Measurements from ENCODE around the gene ZNF664.

ZNF664 gene

DNA sequence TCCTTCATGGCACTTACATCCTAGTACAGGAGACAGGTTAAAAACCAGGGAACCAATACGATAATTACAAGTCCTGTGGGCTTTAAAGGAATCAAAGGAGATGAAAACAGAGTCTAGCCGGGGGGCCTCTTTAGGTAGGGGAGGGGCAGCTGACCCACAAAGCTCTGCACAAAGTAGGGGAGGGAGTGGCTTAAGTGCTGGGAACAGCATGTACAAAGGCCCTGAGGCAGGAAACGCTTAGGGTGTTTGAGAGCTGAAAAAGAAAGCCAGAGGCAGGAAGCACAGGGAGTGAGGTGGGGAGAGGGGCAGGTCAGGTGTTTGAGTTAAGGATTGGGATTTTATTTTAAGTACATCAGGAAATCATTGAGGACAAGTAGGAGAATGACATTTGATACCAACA is 37.7 kb downstream of the ZNF664 start:
- no peak for DNase-seq (ENCODE audit: low read depth)

DNA sequence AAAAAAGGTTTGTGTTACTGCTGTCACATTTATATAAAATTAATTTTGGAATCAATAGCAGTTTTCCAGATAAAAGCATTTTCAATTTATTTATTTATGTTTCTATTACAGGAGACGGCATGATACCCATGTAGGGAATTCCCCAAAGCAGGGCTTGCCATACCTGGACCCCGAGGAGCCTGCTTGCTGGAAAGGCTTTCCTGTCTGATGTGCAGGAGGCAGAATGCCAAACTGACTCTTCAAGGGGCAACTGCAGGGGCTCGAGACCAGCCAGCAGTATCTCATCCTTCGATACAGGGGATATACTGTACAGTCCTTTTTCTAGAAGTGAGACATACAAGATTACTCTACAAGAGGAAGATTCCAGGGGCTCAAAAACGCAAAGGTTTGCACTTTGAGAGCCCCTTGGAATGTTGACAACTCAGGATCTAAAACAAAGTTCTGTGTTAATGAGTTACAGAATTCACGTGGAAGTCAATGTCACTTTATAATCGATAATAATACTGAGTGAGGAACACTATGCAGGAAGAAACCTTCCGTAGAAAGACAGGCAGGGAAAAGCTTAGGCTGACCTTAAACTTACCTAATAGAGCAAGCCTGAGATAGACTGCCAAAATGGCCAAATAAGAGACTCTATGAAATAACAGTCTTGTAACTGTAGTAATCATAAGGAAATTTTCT is 38.6 kb downstream of the ZNF664 start:
- no peak for DNase-seq (ENCODE audit: low read depth)

GRCh38 chr12:124013073-124013472 is 40.1 kb downstream of the ZNF664 start:
- no peak for DNase-seq (ENCODE audit: low read depth)

DNA sequence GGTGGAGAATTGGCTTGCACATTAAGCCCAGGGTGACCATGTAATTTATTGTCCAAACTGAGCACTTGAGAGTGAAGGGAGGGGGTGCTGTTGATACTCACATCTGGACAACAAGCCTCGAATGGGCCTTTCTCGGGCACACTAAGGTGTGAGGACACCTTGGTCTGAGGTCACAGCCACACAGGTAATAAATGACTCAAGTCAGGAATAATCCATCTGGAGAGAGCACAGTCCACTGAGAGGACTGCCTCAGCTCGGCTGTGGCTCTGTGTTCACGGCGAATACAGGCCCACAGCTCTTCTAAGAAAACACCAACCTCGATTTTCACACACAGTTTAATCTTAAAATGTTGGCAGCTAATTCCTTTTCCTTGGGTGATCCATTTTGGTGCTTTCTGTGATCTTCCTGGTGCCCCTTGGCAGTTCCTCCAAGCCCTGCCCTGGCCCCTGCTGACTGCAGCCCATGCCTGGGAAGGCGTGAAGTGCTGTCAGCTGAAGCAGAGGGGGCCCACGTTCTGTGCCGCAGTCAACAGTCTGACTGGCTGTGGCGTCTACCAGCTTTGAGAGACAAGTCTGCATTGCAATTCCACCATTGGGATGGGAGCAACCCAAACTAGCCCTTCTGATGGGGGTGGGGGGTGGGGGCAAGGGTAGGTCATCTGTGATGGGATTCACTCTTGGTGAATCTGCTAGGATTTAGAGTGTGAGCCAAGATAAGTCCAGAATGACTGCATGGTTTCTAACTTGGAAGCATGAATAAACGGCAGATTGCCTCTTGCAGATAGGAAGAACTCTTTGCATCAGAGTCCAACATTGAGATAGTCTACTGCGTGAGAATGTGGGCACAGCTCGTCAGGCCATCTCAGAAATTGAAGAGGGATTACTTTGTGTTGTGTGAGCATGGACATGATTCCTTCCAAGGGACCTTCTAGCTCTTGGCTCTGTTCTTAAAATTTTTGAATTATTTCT is 42.8 kb downstream of the ZNF664 start:
- DNase-seq (ENCODE audit: low read depth), result no peak

- DNase-seq (ENCODE audit: low read depth), result no peak
Observed at GRCh38 chr12:124017064-124017463, 44.0 kb downstream of the ZNF664 start.

DNA sequence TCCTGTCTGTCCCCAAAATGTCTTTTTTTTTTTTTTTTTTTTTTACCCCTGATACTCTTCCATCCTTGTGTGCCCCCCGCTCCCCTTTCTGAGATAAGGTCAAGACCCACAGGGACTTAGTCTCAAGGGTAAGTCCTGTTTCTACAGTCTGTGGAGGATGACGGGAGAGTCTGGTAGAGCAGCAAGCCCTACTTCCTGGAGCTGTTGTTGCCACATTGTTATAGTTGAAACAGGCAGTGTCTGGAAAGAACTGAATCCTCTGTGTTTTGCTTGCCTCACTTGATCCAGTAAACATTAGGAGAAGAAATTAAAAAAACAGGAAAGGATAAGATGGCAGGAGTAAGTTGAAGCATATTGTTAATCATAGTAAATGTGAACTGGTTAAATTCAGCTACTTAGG is 45.5 kb downstream of the ZNF664 start:
- no peak for DNase-seq (ENCODE audit: low read depth)

- no peak for DNase-seq (ENCODE audit: low read depth)
Observed at GRCh38 chr12:124019115-124019514, 46.1 kb downstream of the ZNF664 start.

DNA sequence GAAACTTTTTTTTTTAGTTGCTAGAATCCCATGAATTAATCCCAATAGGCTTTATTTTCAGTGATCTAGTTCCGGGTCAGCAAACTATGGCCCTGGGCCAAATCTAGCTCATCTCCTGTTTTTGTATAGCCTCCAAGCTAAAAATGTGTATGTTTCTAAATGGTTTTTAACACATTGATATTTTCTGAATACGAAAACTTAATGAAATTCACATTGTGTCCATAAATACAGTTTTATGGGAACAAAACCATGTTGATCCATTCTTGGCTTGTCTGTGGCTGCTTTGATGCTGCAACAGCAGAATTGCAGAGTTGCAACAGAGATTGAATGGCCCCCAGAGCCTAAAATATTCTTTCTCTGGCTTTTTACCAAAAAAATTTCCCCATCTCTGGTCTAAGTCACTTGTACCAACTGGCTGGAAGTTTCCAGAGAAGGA is 47.5 kb downstream of the ZNF664 start:
- no peak for DNase-seq (ENCODE audit: low read depth)

DNA sequence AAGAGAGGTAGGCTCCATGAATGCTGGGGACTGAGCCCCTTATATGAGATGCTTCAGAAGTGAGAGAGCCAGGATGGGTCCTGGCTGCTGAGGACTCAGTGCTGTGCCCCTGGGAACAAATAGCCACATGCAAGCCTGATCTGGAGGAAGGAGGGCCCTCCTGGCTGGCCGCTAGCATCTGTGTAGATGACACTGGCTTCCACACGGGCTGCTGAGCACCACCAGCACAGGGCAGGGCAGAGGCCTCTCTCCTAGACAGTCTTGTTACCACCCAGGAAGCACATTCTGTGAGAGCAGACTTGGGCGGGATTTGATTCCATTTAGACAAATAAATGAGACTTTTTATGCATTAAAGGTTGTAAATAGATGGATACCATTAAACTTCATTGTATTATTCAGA is 48.0 kb downstream of the ZNF664 start:
- DNase-seq (ENCODE audit: low read depth), result no peak

DNA sequence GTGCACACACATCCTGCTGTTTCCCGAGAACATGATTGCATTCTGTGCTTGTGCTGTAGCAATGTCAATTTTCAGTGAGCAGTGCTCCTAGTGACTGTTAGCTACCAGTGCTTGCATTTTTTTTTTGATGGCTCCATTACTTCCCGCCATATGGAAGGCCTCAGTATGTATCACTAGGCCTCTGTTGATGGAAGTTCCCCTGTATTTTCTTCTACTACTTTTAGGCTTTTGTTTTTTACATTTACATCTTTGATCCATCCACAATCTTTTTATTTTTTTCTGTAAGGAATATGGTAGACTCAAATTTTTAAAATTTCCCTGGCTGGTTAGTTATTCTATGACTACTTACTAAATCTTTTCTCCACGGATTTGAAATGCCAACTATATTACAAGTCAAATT is 49.1 kb downstream of the ZNF664 start:
- DNase-seq (ENCODE audit: low read depth), result no peak

- no peak for DNase-seq (ENCODE audit: low read depth)
Observed at GRCh38 chr12:124024263-124024678, 51.3 kb downstream of the ZNF664 start.

GRCh38 chr12:124024776-124025175 is 51.8 kb downstream of the ZNF664 start:
- no peak for DNase-seq (ENCODE audit: low read depth)

DNA sequence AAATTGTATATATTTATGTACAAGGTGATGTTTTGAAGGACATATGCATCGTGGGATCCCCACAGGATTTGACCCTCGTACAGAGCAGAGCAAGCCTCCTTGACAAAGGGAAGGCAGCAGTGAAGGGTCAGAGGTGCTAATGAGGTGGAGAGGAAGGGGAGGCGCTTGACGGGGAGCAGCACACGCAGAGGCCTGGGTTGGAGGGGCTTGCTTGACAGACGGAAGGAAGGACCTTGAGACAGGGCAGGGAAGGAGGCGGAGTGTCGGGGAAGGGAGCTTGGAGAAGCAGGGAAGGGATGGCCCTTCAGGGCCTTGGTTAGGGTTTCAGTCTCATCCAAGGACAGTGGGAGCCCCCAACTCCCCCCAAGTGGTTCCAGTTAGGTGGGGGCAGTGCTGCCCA is 52.6 kb downstream of the ZNF664 start:
- no peak for DNase-seq (ENCODE audit: low read depth)

GRCh38 chr12:124026755-124027745 is 54.0 kb downstream of the ZNF664 start:
- no peak for DNase-seq (ENCODE audit: low read depth)

DNA sequence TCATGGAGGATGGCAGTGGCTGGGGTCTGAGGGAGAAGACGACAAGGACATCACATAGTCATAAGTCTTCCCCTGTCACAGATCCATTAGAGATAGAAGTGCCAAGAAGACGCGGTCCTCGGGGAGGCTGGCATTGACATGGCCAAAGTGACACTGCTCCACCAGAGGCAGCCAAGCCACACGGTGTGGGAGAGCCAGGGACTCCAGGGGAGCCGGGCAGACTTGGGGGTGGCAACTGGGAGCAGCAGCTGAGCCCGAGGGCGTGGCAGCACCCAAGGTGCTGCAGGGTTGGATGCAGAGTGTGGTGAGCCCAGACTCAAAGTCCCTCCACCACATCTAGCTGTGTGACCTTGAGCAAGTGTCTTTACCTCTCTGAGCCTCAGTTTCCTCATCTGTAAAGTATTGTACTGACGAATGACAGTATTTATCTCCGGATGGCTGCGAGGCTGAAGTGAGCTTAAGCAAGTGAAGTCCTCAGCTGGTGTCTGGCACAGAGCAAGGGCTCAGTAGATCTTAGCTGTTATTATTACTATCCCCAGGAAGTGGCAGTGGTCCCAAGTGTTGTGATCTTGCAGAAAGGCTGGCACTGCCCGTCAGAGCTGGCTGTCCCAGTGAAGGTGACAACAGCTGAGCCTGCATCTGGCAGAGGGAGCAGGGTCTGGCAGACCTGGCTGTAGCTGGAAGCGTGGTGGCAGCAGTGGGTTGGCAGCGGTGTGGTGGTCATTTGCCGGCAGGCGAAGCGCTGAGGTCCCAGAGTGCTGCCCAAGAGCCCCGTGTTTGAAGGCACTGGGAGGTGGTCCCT is 54.9 kb downstream of the ZNF664 start:
- no peak for DNase-seq (ENCODE audit: low read depth)

- DNase-seq (ENCODE audit: low read depth), result no peak
Observed at GRCh38 chr12:124028555-124028925, 55.5 kb downstream of the ZNF664 start.

DNA sequence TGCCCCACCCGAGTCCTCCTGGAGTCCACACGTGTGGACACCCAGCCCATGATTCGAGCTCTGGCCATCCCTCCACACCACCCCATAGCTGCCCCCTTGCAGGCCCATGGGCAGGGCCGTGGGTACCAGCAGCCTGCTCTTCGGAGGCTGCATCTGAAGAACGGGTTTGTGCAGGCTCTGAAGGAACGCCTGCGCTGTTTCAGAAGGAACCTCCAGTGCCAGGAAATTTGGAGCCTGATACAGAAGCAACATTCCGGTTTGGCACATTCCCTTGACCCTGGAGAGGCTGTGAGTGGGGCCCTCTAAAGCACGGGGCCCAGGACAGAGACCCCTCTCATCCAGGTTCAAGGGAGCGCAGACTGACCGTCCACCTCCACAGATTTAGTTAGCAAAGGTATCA is 57.0 kb downstream of the ZNF664 start:
- no peak for DNase-seq (ENCODE audit: low read depth)

- no peak for DNase-seq (ENCODE audit: low read depth)
Observed at GRCh38 chr12:124030510-124030909, 57.5 kb downstream of the ZNF664 start.

- DNase-seq (ENCODE audit: low read depth), result no peak
Observed at GRCh38 chr12:124031058-124031457, 58.0 kb downstream of the ZNF664 start.

DNA sequence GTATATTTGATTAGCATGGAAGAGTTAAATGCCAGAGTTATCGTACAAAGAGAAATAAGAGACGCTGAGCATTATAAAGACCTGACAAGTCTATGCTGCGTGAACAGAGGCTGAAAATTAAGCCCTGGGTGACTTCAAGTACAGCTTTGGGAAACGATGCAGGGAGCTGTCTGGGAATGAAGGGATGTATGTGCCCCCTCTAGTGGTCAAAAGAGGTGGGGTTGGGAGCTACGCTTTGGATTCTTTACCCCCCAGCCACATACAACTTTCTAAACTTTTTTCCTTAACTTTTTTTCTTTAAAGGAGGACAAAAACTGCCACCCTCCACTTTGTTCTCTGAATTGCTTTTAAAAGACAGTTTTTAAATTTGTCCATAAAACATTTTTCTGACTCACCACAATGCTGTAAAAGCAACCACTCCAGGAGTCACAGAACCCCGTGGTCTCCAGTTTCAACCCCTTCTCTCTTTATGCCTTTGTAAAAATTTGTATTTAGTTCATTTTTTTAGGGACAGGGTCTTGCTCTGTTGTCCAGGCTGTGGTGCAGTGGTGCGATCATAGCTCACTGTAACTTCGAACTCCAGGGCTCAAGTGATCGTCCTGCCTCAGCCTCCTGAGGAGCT is 59.4 kb downstream of the ZNF664 start:
- DNase-seq (ENCODE audit: low read depth), result no peak

GRCh38 chr12:124033859-124034258 is 60.8 kb downstream of the ZNF664 start:
- DNase-seq (ENCODE audit: low read depth), result no peak
